ENCODE results near the gene NTM.

NTM gene

DNA sequence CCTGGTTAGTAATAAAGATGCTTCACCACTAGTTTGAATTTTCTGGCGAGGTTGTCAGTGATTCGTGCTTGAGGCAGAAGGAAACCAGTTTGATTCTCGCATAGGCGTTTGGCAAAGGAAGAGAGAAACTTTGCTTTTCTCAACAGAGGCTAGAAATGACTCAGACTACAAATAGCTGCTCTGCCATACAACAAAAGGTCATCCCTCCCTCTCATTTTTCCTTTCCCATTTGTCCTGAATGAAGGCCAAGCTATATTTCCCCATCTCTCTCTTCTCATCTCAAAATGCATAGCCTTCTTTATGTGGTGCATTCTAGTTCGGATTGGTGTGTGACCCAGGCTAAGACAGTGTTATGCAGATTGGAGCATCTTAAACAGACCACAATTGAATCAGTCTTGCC is 741.4 kb downstream of the NTM start:
- no peak overlapping the region for H3K27ac ChIP-seq
- TF ChIP-seq, protein P1, sequence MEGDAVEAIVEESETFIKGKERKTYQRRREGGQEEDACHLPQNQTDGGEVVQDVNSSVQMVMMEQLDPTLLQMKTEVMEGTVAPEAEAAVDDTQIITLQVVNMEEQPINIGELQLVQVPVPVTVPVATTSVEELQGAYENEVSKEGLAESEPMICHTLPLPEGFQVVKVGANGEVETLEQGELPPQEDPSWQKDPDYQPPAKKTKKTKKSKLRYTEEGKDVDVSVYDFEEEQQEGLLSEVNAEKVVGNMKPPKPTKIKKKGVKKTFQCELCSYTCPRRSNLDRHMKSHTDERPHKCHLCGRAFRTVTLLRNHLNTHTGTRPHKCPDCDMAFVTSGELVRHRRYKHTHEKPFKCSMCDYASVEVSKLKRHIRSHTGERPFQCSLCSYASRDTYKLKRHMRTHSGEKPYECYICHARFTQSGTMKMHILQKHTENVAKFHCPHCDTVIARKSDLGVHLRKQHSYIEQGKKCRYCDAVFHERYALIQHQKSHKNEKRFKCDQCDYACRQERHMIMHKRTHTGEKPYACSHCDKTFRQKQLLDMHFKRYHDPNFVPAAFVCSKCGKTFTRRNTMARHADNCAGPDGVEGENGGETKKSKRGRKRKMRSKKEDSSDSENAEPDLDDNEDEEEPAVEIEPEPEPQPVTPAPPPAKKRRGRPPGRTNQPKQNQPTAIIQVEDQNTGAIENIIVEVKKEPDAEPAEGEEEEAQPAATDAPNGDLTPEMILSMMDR (conservative IDR thresholded peaks at IDR 0.05), result no peak

DNA sequence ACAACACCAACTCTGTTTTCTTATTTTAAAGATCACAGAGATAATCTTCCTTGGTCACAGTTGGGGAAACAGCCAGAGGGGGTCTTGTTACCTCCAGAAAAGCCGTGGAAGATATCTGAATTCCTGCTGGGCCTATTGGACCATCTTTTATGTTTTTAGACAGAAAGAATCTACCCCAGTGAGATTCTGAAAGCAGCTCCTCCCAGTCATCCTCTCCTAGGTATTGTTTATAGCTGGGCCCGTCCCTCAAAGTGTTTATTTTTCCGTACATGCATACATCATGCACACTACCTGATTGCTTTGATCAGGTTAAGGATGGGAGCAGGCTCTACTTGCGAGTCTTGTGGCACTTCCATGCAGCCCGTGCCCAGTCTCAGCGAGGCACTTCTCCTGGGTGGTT is 742.4 kb downstream of the NTM start:
- TF ChIP-seq, protein P1 (conservative IDR thresholded peaks at IDR 0.05), result no peak
- no peak overlapping the region for H3K27ac ChIP-seq

DNA sequence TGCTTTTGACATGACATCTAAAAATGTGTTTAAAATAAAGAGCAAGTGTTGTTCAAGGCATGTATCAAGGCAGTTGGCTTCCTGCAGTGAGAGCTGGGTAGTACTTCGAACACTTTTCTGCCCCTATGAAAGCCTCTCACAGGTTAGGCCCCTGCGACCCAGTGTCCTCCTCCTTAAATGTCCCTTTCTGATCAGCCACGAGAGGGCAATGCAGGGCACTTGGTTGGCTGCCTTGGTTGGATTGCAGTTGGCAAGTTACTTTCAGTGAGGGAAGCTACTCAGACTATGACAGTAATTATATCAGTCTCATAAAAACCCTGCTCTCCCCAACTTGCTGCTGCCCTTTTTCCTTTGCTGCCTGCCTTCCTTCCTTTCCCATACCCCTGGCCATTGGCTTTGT is 743.8 kb downstream of the NTM start:
- no peak overlapping the region for H3K27ac ChIP-seq
- TF ChIP-seq, protein P1 (conservative IDR thresholded peaks at IDR 0.05), result peak; percentile 82

- no peak overlapping the region for H3K27ac ChIP-seq
- TF ChIP-seq, protein P1 (conservative IDR thresholded peaks at IDR 0.05), result no peak
Observed at GRCh38 chr11:132114743-132115142, 744.3 kb downstream of the NTM start.

GRCh38 chr11:132115454-132115853 is 745.0 kb downstream of the NTM start:
- TF ChIP-seq, protein P1 (conservative IDR thresholded peaks at IDR 0.05), result no peak
- H3K27ac ChIP-seq, result no peak overlapping the region

DNA sequence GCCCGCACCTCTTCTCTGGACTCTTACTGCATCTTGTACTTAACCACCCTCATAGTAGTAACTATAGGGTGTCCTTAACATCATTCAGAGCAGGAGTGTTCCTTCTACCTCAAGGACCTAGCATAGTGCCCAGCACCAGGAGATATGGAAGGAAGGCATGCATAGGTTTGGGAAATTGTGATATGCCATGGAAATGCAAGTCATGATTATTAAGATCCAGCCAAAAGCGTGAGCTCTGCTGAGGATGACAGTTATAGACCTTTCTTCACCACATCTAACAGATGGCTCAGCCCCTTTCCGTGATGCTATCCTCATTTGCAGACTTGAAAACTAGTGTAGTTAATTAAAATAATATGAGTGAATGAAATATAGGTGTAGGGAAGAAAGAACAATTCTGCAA is 746.1 kb downstream of the NTM start:
- TF ChIP-seq, protein P1 (conservative IDR thresholded peaks at IDR 0.05), result no peak
- H3K27ac ChIP-seq, result no peak overlapping the region

GRCh38 chr11:132118661-132119060 is 748.2 kb downstream of the NTM start:
- TF ChIP-seq, protein P1 (conservative IDR thresholded peaks at IDR 0.05), result no peak
- H3K27ac ChIP-seq, result no peak overlapping the region

DNA sequence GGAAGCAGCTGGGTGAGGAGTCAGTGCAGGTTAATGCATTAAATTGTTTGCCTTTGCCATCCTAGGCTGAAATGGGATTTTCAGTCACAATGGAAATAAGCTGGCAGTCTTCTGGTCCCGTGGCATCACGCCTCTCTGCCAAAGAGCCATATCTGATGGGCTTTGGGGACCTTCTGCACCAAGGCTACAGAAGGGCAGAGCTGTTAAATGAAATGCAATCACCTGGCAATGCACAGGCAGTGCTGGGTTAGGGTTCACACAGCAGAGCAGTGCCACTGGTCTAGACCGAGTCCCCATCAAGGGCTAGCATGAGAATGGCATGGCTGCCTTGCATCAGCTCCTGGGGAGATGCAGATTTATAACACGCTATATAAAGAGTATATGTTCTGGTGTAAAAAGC is 749.2 kb downstream of the NTM start:
- H3K27ac ChIP-seq, result no peak overlapping the region
- TF ChIP-seq, protein P1 (conservative IDR thresholded peaks at IDR 0.05), result no peak

Data from VCaP (cell line).